ENCODE results near the gene PHLDB2.
A peak's percentile ranks its signal among the peaks of the same experiment; 100 is the strongest.

DNA sequence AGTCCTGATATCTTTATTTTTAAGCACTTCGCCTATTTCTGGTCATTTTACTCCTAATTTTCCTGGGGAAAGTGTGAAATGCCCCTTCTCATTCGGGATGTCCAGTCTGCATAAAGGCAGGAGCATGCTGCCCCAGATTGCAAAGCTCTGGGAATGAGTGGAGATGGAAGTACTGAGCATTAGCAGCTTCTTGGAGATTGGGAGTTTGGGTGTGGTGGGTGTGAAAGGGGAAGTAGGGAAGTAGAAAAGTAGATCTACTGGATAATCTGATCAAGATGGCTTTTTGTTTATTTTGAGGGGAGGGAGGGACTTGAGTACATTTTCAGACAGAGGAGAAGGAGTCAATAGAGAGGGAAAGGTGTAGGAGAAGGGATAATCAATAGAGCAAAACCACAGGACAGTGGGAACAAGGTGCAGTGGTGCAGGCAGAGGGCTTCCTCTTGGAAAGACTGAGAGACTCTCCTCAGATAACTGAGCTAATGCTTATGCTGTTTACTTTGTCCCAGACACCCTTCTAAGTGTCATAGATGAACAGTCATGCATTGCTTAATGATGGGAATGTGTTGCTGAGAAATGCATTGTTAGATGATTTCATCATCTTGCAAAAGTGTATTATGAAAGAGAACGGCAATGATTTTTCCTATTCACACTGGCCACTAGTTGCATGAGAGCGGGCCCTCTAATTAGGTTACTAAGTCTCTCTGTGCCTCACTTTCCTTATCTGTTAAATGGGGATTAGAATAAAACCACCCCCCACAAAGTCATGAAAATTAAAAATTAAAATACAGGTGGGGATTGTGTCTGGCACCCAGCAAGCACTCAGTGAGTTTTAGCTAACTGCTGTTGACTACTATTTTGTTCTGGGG, 45.5 kb downstream of the PHLDB2 start:
- no peak for TF ChIP-seq POLR2A (IDR thresholded peaks at IDR 0.05; ENCODE audit: low read depth, low read length)
- TF ChIP-seq RAD21 (IDR thresholded peaks at IDR 0.05; ENCODE audit: low read length): no peak
- TF ChIP-seq, protein P1, sequence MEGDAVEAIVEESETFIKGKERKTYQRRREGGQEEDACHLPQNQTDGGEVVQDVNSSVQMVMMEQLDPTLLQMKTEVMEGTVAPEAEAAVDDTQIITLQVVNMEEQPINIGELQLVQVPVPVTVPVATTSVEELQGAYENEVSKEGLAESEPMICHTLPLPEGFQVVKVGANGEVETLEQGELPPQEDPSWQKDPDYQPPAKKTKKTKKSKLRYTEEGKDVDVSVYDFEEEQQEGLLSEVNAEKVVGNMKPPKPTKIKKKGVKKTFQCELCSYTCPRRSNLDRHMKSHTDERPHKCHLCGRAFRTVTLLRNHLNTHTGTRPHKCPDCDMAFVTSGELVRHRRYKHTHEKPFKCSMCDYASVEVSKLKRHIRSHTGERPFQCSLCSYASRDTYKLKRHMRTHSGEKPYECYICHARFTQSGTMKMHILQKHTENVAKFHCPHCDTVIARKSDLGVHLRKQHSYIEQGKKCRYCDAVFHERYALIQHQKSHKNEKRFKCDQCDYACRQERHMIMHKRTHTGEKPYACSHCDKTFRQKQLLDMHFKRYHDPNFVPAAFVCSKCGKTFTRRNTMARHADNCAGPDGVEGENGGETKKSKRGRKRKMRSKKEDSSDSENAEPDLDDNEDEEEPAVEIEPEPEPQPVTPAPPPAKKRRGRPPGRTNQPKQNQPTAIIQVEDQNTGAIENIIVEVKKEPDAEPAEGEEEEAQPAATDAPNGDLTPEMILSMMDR (conservative IDR thresholded peaks at IDR 0.05; ENCODE audit: low read depth, low read length): 0 out of 2 replicates have a peak, but pooled peaks have one; percentile 19
- TF ChIP-seq, protein P2, sequence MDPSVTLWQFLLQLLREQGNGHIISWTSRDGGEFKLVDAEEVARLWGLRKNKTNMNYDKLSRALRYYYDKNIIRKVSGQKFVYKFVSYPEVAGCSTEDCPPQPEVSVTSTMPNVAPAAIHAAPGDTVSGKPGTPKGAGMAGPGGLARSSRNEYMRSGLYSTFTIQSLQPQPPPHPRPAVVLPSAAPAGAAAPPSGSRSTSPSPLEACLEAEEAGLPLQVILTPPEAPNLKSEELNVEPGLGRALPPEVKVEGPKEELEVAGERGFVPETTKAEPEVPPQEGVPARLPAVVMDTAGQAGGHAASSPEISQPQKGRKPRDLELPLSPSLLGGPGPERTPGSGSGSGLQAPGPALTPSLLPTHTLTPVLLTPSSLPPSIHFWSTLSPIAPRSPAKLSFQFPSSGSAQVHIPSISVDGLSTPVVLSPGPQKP (IDR thresholded peaks at IDR 0.05; ENCODE audit: borderline replicate concordance, low read depth, low read length): no peak
- no peak for TF ChIP-seq USF2 (IDR thresholded peaks at IDR 0.05; ENCODE audit: low read depth, low read length)
- peak; percentile 96 for TF ChIP-seq RCOR1 (IDR thresholded peaks at IDR 0.05; ENCODE audit: insufficient replicate concordance, low read length)

Measured in IMR-90 (cell line).